Smooth muscle cell (in vitro differentiated cells): ENCODE data around the gene ZNF184. TPM values are rescaled to one million over a fixed set of nuclear protein-coding genes. Genes with fewer than 3 reads are reported as not detected.

Source experiments
- DNase-seq: peaks from one replicate; lab custom pipeline; 2025; ENCODE audit not compliant: unreplicated experiment; lab: John Stamatoyannopoulos, UW
- H2AFZ ChIP-seq: fragments of 200-600 bp; sonication (generic); 2 replicates; pipeline ENCODE4 v1.6.0; 2016; ENCODE audit warnings: antibody characterized with exemption, low read depth, mild to moderate bottlenecking
- H3F3A ChIP-seq: fragments of 200-600 bp; sonication (generic); 2 replicates; pipeline ENCODE4 v1.6.0; 2017; ENCODE audit warnings: antibody characterized with exemption, low read depth
- H3K27ac ChIP-seq: fragments of 200-600 bp; sonication (generic); 2 replicates; pipeline ENCODE4 v1.5.1; 2016; ENCODE audit warnings: low read depth, mild to moderate bottlenecking
- H3K27me3 ChIP-seq: fragments of 200-600 bp; sonication (generic); 2 replicates; pipeline ENCODE4 v1.6.1; 2016; ENCODE audit warnings: low read depth, mild to moderate bottlenecking
- H3K36me3 ChIP-seq: fragments of 200-600 bp; sonication (generic); 2 replicates; pipeline ENCODE4 v1.5.1; 2016; ENCODE audit warnings: low read depth
- H3K4me1 ChIP-seq: fragments of 200-600 bp; sonication (generic); 2 replicates; pipeline ENCODE4 v1.5.1; 2016; ENCODE audit warnings: low read depth
- H3K4me2 ChIP-seq: fragments of 200-600 bp; sonication (generic); 2 replicates; pipeline ENCODE4 v1.6.0; 2016; ENCODE audit warnings: mild to moderate bottlenecking
- H3K4me3 ChIP-seq: fragments of 200-600 bp; sonication (generic); 2 replicates; pipeline ENCODE4 v1.5.1; 2016; ENCODE audit warnings: mild to moderate bottlenecking
- H3K79me2 ChIP-seq: fragments of 200-600 bp; sonication (generic); 2 replicates; pipeline ENCODE4 v1.6.0; 2016; ENCODE audit warnings: low read depth, mild to moderate bottlenecking
- H3K9ac ChIP-seq: fragments of 200-600 bp; sonication (generic); 2 replicates; pipeline ENCODE4 v1.6.0; 2016; ENCODE audit warnings: low read depth
- H3K9me3 ChIP-seq: fragments of 200-600 bp; sonication (generic); replicated peaks from 2 replicates; pipeline ENCODE4 v1.5.1; 2016; ENCODE audit warnings: low read depth
- H4K20me1 ChIP-seq: fragments of 200-600 bp; sonication (generic); 2 replicates; pipeline ENCODE4 v1.6.0; 2016; ENCODE audit warnings: low read depth
- WGBS: methylation state at CpG from one replicate; pipeline ENCODE4 v1.1.7; 2016; ENCODE audit warnings: low lambda C conversion rate; 5-methylcytosine and 5-hydroxymethylcytosine counted together
- polyA plus RNA-seq: library from polyadenylated mRNA; unstranded; fragments of >200 nt; fragmentation: Nextera tagmentation; extraction: Ambion mirVana; gene quantifications from 2 replicates; pipeline ENCODE4 v1.2.1, GENCODE V29; 2016
- small RNA-seq: library from RNA; depleted of rRNA; stranded (forward); fragments of <200 nt; gene quantifications from one replicate; pipeline ENCODE3, GENCODE V24; 2014
- total RNA-seq: library from RNA; depleted of rRNA; stranded (reverse); fragments of >200 nt; gene quantifications from 2 replicates; pipeline ENCODE4 v1.2.3, GENCODE V29; 2014
- TF ChIP-seq, protein P1 (sequence below): fragments of 200-600 bp; sonication (generic); IDR thresholded peaks from 2 replicates; pipeline ENCODE4 v1.5.1; 2017; ENCODE audit warnings: borderline replicate concordance, mild to moderate bottlenecking, antibody characterized with exemption; ENCODE audit not compliant: insufficient read depth, poor library complexity, severe bottlenecking

The ZNF184 gene
- total and polyA plus RNA-seq, 2 experiments from 2014 or later = 7.8 to 9.9 TPM

DNA sequence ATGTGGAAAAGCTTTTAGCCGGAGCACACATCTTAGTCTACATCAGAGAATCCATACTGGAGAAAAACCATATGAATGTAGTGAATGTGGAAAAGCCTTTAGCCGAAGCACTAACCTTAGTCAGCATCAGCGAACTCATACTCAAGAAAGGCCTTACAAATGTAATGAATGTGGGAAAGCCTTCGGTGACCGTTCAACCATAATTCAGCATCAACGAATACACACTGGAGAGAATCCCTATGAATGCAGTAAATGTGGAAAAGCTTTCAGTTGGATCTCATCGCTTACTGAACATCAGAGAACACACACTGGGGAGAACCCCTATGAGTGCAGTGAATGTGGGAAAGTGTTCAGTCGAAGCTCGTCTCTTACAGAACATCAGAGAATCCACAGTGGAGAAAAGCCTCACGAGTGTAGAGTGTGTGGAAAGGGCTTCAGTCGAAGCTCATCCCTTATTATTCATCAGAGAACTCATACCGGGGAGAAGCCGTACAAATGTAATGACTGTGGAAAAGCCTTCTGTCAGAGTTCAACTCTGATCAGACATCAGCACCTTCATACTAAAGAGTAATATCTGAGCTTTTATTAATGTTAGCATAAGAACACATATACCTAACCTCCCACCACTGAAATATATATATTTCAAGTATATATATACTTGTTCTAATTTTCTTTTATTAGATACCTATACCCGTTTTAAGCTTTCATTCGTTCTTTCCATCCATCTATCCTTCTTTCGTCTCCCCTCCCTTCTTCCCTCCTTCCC, 71.8 kb downstream of the ZNF184 start:
- no peak for DNase-seq
- Histone ChIP-seq H3K4me1 (no peaks in the 10 kb centered on the region), H3F3A (no peaks in the 10 kb centered on the region), H3K4me2 (no peak overlapping the region), H3K4me3 (no peak overlapping the region), H3K36me3 (peaks cover 27% of the 10 kb centered on the region), H2AFZ (no peak overlapping the region), H3K27ac (no peak overlapping the region), H3K9ac (no peak overlapping the region), H3K9me3 (peaks cover 26% of the 10 kb centered on the region), H3K27me3 (no peaks in the 10 kb centered on the region), H3K79me2 (no peaks in the 10 kb centered on the region), H4K20me1 (no peaks in the 10 kb centered on the region)
- 99% methylated on average over 16 of the region's 16 CpGs for WGBS
- TF ChIP-seq, protein P1, sequence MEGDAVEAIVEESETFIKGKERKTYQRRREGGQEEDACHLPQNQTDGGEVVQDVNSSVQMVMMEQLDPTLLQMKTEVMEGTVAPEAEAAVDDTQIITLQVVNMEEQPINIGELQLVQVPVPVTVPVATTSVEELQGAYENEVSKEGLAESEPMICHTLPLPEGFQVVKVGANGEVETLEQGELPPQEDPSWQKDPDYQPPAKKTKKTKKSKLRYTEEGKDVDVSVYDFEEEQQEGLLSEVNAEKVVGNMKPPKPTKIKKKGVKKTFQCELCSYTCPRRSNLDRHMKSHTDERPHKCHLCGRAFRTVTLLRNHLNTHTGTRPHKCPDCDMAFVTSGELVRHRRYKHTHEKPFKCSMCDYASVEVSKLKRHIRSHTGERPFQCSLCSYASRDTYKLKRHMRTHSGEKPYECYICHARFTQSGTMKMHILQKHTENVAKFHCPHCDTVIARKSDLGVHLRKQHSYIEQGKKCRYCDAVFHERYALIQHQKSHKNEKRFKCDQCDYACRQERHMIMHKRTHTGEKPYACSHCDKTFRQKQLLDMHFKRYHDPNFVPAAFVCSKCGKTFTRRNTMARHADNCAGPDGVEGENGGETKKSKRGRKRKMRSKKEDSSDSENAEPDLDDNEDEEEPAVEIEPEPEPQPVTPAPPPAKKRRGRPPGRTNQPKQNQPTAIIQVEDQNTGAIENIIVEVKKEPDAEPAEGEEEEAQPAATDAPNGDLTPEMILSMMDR = no peak

Small RNA genes lying within 50 kb of the gene (small RNA-seq; reads per million reads assigned to genes)
- gene AL021918.1 (0.16 reads per million), gene AL021918.2 (not detected), gene MCFD2P1 (0.13 reads per million)

Other genes starting within 250 kb of the ZNF184 start
- gene PRSS16, start 225.4 kb downstream of the ZNF184 start, total RNA-seq = 3.3 and 7.6 TPM in 2 replicates
- gene PRSS16, start 225.4 kb downstream of the ZNF184 start, polyA plus RNA-seq = 2.8 and 5.7 TPM in 2 replicates
- gene POM121L2, start 160.8 kb downstream of the ZNF184 start, total RNA-seq = not detected in 2 replicates
- gene POM121L2, start 160.8 kb downstream of the ZNF184 start, polyA plus RNA-seq = not detected in 2 replicates
- gene ZNF391, start 84.3 kb downstream of the ZNF184 start, total RNA-seq = 6.4 and 11.8 TPM in 2 replicates
- 5.4 and 8.2 TPM in 2 replicates for gene ZNF391, start 84.3 kb downstream of the ZNF184 start, polyA plus RNA-seq